ENCODE results near the gene CDHR5.

DNA sequence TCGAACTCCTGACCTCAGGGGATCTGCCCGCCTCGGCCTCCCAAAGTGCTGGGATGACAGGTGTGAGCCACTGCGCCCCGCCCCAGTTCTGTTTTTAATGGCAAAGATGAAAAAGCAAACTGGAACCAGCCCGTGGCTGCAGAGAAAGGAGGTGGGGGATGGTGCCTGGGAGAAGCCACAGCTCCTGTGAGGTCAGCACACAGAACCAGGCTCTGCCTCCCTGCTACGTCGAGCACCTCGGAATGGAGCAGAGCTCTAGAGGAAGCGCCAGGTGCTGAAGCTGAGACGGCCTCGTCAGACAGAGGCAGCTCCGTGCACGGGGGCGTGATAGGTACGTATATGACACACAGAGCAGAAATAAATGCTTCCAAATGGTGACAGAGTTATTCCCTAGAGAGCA, 20.8 kb upstream of the CDHR5 start:
- TF ChIP-seq, protein P1, sequence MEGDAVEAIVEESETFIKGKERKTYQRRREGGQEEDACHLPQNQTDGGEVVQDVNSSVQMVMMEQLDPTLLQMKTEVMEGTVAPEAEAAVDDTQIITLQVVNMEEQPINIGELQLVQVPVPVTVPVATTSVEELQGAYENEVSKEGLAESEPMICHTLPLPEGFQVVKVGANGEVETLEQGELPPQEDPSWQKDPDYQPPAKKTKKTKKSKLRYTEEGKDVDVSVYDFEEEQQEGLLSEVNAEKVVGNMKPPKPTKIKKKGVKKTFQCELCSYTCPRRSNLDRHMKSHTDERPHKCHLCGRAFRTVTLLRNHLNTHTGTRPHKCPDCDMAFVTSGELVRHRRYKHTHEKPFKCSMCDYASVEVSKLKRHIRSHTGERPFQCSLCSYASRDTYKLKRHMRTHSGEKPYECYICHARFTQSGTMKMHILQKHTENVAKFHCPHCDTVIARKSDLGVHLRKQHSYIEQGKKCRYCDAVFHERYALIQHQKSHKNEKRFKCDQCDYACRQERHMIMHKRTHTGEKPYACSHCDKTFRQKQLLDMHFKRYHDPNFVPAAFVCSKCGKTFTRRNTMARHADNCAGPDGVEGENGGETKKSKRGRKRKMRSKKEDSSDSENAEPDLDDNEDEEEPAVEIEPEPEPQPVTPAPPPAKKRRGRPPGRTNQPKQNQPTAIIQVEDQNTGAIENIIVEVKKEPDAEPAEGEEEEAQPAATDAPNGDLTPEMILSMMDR (IDR thresholded peaks at IDR 0.05; ENCODE audit: borderline replicate concordance, extremely low read depth, low read length, poor library complexity, severe bottlenecking) = no peak
- no peak for TF ChIP-seq EZH2 (IDR thresholded peaks at IDR 0.05; ENCODE audit: borderline replicate concordance, low read depth, low read length, severe bottlenecking)
